HCT116 (cell line): Measurements from ENCODE around the gene OSGEPL1. TPM values are rescaled to one million over a fixed set of nuclear protein-coding genes. Genes with fewer than 3 reads are reported as not detected.

ENCODE experiments used
- ATAC-seq: fragments of 200-7000 bp; cut with Tn5 transposase; 2 replicates; pipeline ENCODE4 v1.9.1; 2020; ENCODE audit warnings: mild to moderate bottlenecking, moderate library complexity
- BruUV-seq: library from RNA; stranded (reverse); fragments of 400-500 nt; replicated peaks from 2 replicates; lab custom pipeline; 2021; lab: Mats Ljungman, UMichigan
- CTCF ChIA-PET: fragments of 300-600 bp; sonication (Branson Sonifier 250); formaldehyde crosslinking; loops from one replicate; lab custom pipeline; 2021; ENCODE audit warnings: antibody characterized with exemption; lab: Charles Lee
- POLR2A ChIA-PET: fragments of 300-600, 350-600 bp; sonication (Branson Sonifier 250); formaldehyde crosslinking; loops from one replicate; lab custom pipeline; 2021; ENCODE audit warnings: antibody characterized with exemption; lab: Charles Lee
- RAD21 ChIA-PET, 2 experiments: fragments of 300-600 bp; sonication (Branson Sonifier 250); formaldehyde crosslinking; loops; one replicate each; lab custom pipeline; 2023; ENCODE audit warnings: low total read pairs in 2 of 2; ENCODE audit not compliant: uncharacterized antibody in 2 of 2, unreplicated experiment in 2 of 2, low non-redundant PET in 1 of 2; lab: Charles Lee
- DNase-seq: peaks from one replicate; pipeline ENCODE4 v3.0.0-alpha.2; 2010; ENCODE audit warnings: low read depth, low spot score
- H2AFZ ChIP-seq: fragments of 200-600 bp; shearing (Covaris generic), sonication (generic); 2 replicates; pipeline ENCODE4 v1.6.1; 2017; ENCODE audit warnings: low read depth, mixed run types, mixed read lengths, antibody characterized with exemption, low read length; ENCODE audit not compliant: poor library complexity, severe bottlenecking
- H3K27ac ChIP-seq: 2 replicates; pipeline ENCODE4 v1.5.1; 2012; ENCODE audit warnings: low read depth, low read length
- H3K27me3 ChIP-seq: fragments of 200-600 bp; sonication (generic); 2 replicates; pipeline ENCODE4 v1.6.1; 2016; ENCODE audit warnings: mixed run types, low read length, mixed read lengths; ENCODE audit not compliant: insufficient read depth
- H3K36me3 ChIP-seq, 2 experiments: fragments of 200-500 bp in 1 of 2; fragments of 200-600 bp in 1 of 2; sonication (Bioruptor generic) in 1 of 2; sonication (generic) in 1 of 2; 2 replicates each; pipeline versions ENCODE4 v1.5.1 to v1.6.1; 2014 to 2016; ENCODE audit warnings: low read length in 2 of 2, inconsistent platforms in 1 of 2, mixed read lengths in 1 of 2, mixed run types in 1 of 2; ENCODE audit not compliant: insufficient read depth in 2 of 2, control insufficient read depth in 1 of 2
- H3K4me1 ChIP-seq, 2 experiments: fragments of 200-600 bp in 1 of 2; sonication (generic) in 1 of 2; 2 replicates each; pipeline versions ENCODE4 v1.5.1 to v1.6.1; 2012 to 2017; ENCODE audit warnings: low read length in 2 of 2, inconsistent platforms in 1 of 2, mild to moderate bottlenecking in 1 of 2, mixed read lengths in 1 of 2, mixed run types in 1 of 2, moderate library complexity in 1 of 2; ENCODE audit not compliant: insufficient read depth in 2 of 2, control insufficient read depth in 1 of 2
- H3K4me2 ChIP-seq: fragments of 200-600 bp; sonication (generic); 2 replicates; pipeline ENCODE4 v1.6.1; 2017; ENCODE audit warnings: mixed run types, low read length, mixed read lengths
- H3K4me3 ChIP-seq, 2 experiments: fragments of 200-600 bp in 1 of 2; sonication (generic) in 1 of 2; replicated peaks in 1 of 2; 2 replicates each; pipeline ENCODE4 v1.5.1; 2011 to 2016; ENCODE audit warnings: low read length in 2 of 2, control low read depth in 1 of 2, low read depth in 1 of 2, mild to moderate bottlenecking in 1 of 2, mixed read lengths in 1 of 2, mixed run types in 1 of 2
- H3K79me2 ChIP-seq: fragments of 200-600 bp; sonication (generic); 2 replicates; pipeline ENCODE4 v1.6.1; 2017; ENCODE audit warnings: mild to moderate bottlenecking, mixed run types, low read length, moderate library complexity, mixed read lengths; ENCODE audit not compliant: insufficient read depth
- H3K9ac ChIP-seq: fragments of 200-600 bp; sonication (generic); 2 replicates; pipeline ENCODE4 v1.6.1; 2016; ENCODE audit warnings: low read length, mixed read lengths
- H3K9me2 ChIP-seq: fragments of 200-600 bp; sonication (generic), shearing (Covaris generic); 2 replicates; pipeline ENCODE4 v1.6.1; 2017; ENCODE audit warnings: mixed run types, mild to moderate bottlenecking, moderate library complexity; ENCODE audit not compliant: insufficient read depth
- H3K9me3 ChIP-seq, 2 experiments: fragments of 200-500 bp in 1 of 2; fragments of 200-600 bp in 1 of 2; sonication (Bioruptor generic) in 1 of 2; sonication (generic) in 1 of 2; 2 replicates each; pipeline ENCODE4 v1.6.1; 2014 to 2017; ENCODE audit warnings: low read length in 2 of 2, mixed read lengths in 2 of 2, inconsistent platforms in 1 of 2, low read depth in 1 of 2, mild to moderate bottlenecking in 1 of 2, mixed run types in 1 of 2, moderate library complexity in 1 of 2; ENCODE audit not compliant: control insufficient read depth in 1 of 2, insufficient read depth in 1 of 2
- H4K20me1 ChIP-seq: fragments of 200-600 bp; sonication (generic), shearing (Covaris generic); 2 replicates; pipeline ENCODE4 v1.6.1; 2017; ENCODE audit warnings: mixed run types, mild to moderate bottlenecking, moderate library complexity; ENCODE audit not compliant: insufficient read depth
- ATF3 ChIP-seq: IDR thresholded peaks from 2 replicates; pipeline ENCODE4 v1.6.1; 2012
- ELF1 ChIP-seq: IDR thresholded peaks from 2 replicates; pipeline ENCODE4 v1.6.1; 2012; ENCODE audit warnings: low read depth, borderline replicate concordance
- POLR2A ChIP-seq: IDR thresholded peaks from 2 replicates; pipeline ENCODE4 v1.7.0; 2011; ENCODE audit warnings: borderline replicate concordance; ENCODE audit not compliant: insufficient read depth, insufficient read length; ENCODE audit errors: extremely low read depth
- POLR2AphosphoS5 ChIP-seq: IDR thresholded peaks from 2 replicates; pipeline ENCODE4 v1.6.1; 2011; ENCODE audit warnings: mild to moderate bottlenecking, low read depth, low read length, moderate library complexity
- RAD21 ChIP-seq: IDR thresholded peaks from 2 replicates; pipeline ENCODE4 v1.6.1; 2012; ENCODE audit warnings: low read depth, mild to moderate bottlenecking
- REST ChIP-seq: IDR thresholded peaks from 2 replicates; pipeline ENCODE4 v1.6.1; 2012; ENCODE audit warnings: low read depth
- SIN3A ChIP-seq: IDR thresholded peaks from 2 replicates; pipeline ENCODE4 v1.6.1; 2012; ENCODE audit warnings: low read depth
- SRF ChIP-seq: IDR thresholded peaks from 2 replicates; pipeline ENCODE4 v1.6.1; 2012; ENCODE audit warnings: low read depth
- TCF7L2 ChIP-seq: IDR thresholded peaks from 2 replicates; pipeline ENCODE4 v1.7.0; 2011; ENCODE audit warnings: borderline replicate concordance, inconsistent platforms; ENCODE audit not compliant: insufficient read depth, insufficient read length; ENCODE audit errors: extremely low read depth
- YY1 ChIP-seq: IDR thresholded peaks from 2 replicates; pipeline ENCODE4 v1.6.1; 2011; ENCODE audit warnings: low read length, low read depth, moderate library complexity, mild to moderate bottlenecking; ENCODE audit not compliant: insufficient replicate concordance; ENCODE audit errors: extremely low read depth
- ZBTB33 ChIP-seq: IDR thresholded peaks from 2 replicates; pipeline ENCODE4 v1.6.1; 2011; ENCODE audit warnings: mild to moderate bottlenecking, low read length, moderate library complexity; ENCODE audit not compliant: insufficient replicate concordance; ENCODE audit errors: extremely low read depth
- intact Hi-C: fragments of 100-400 bp; cut with micrococcal nuclease; formaldehyde crosslinking; loops from 2 replicates; pipeline ENCODE4 v1.10.0; 2022
- total RNA-seq: library from RNA; stranded (reverse); gene quantifications from one replicate; pipeline ENCODE4 v1.2.1, GENCODE V29; 2021; ENCODE audit not compliant: unreplicated experiment

OSGEPL1 gene
- total RNA-seq, 1 experiment from 2014 or later = 11.2 TPM

- TF ChIP-seq YY1 = peak; percentile 61
- TF ChIP-seq SIN3A = peak; percentile 75
- peak; percentile 58 for TF ChIP-seq TCF7L2
Measured at GRCh38 chr2:189783927-189784867, 21.6 kb upstream of the OSGEPL1 start, which contains the start of the genes ORMDL1 and PMS1 (continued).

- H3K27me3 ChIP-seq = no peaks in the 10 kb centered on the region
- H3K79me2 ChIP-seq = peaks cover 94% of the 10 kb centered on the region
- CTCF ChIA-PET = no interaction called here
- DNase-seq = no peak
- TF ChIP-seq SRF = no peak
- TF ChIP-seq POLR2AphosphoS5 = no peak
- no peak for TF ChIP-seq ZBTB33
- no peak; the same call in 1 of the 2 replicates for TF ChIP-seq SIN3A
- no peak for TF ChIP-seq ATF3
- TF ChIP-seq REST = no peak
- TF ChIP-seq POLR2A = no peak
- TF ChIP-seq RAD21 = no peak
- no peak for TF ChIP-seq ELF1
- H4K20me1 ChIP-seq = no peaks in the 10 kb centered on the region
- POLR2A ChIA-PET = interaction anchor here (0.9 to 1.9 kb wide), 2 partner anchors 12 to 21 kb away, joined by 3 to 7 read pairs; partner anchors contain the start of gene OSGEPL1
- H3K4me1 ChIP-seq = peaks cover 5 to 16% of the 10 kb centered on the region in 2 experiments; a peak in 3 of 4 replicates
- peak overlapping the region; percentile 81 to 91 for H3K4me3 ChIP-seq
- H3K9ac ChIP-seq = peak overlapping the region; percentile 94
- H3K27ac ChIP-seq = peak overlapping the region; percentile 80
- peaks cover 10% of the 10 kb centered on the region in 2 experiments; a peak in 3 of 4 replicates for H3K36me3 ChIP-seq
- BruUV-seq = no TSS peak
- intact Hi-C loops = no loop called here
- no peaks in the 10 kb centered on the region for H3K9me3 ChIP-seq
- peak overlapping the region; percentile 93 for H3K4me2 ChIP-seq
- no peak overlapping the region for H2AFZ ChIP-seq
- H3K9me2 ChIP-seq = 0 out of 2 replicates have a peak, but pooled peaks cover 2% of the 10 kb centered on the region
- RAD21 ChIA-PET = no interaction called here
- ATAC-seq = no peak; the same call in 1 of the 2 replicates
Measured at GRCh38 chr2:189783451-189783926, 20.9 kb upstream of the OSGEPL1 start.
